ENCODE data around the gene RAD23B. TPM values are rescaled to one million over a fixed set of nuclear protein-coding genes. Genes with fewer than 3 reads are reported as not detected.

RAD23B gene
- total RNA-seq, 1 experiment from 2014 or later = 122 TPM

- DNase-seq (ENCODE audit: low read depth) = no peak
These were observed 51.2 kb downstream of the RAD23B start for GRCh38 chr9:107334103-107334776.

GRCh38 chr9:107335331-107335730 lies 52.3 kb downstream of the RAD23B start:
- no peak for DNase-seq (ENCODE audit: low read depth)

GRCh38 chr9:107336718-107337360 lies 53.8 kb downstream of the RAD23B start:
- DNase-seq (ENCODE audit: low read depth) = peak; percentile 84

GRCh38 chr9:107337676-107338590 lies 54.9 kb downstream of the RAD23B start:
- DNase-seq (ENCODE audit: low read depth) = peak; percentile 93

GRCh38 chr9:107338911-107339659 lies 56.0 kb downstream of the RAD23B start:
- DNase-seq (ENCODE audit: low read depth) = no peak

GRCh38 chr9:107340920-107341632 lies 58.0 kb downstream of the RAD23B start:
- peak; percentile 48 for DNase-seq (ENCODE audit: low read depth)

- no peak for DNase-seq (ENCODE audit: low read depth)
These were observed 59.5 kb downstream of the RAD23B start for GRCh38 chr9:107342476-107343161.

- DNase-seq (ENCODE audit: low read depth) = peak; percentile 48
These were observed 62.2 kb downstream of the RAD23B start for GRCh38 chr9:107345327-107345726.

- DNase-seq (ENCODE audit: low read depth) = no peak
These were observed 65.8 kb downstream of the RAD23B start for GRCh38 chr9:107348836-107349235.

GRCh38 chr9:107350443-107350842 lies 67.4 kb downstream of the RAD23B start:
- no peak for DNase-seq (ENCODE audit: low read depth)

- DNase-seq (ENCODE audit: low read depth) = no peak
These were observed 68.4 kb downstream of the RAD23B start for GRCh38 chr9:107351382-107352045.

- no peak for DNase-seq (ENCODE audit: low read depth)
These were observed 72.3 kb downstream of the RAD23B start for GRCh38 chr9:107355394-107355793.

GRCh38 chr9:107358986-107359385 lies 75.9 kb downstream of the RAD23B start:
- no peak for DNase-seq (ENCODE audit: low read depth)

- DNase-seq (ENCODE audit: low read depth) = no peak
These were observed 77.0 kb downstream of the RAD23B start for GRCh38 chr9:107360098-107360497.

- DNase-seq (ENCODE audit: low read depth) = no peak
These were observed 78.7 kb downstream of the RAD23B start for GRCh38 chr9:107361816-107362215.

GRCh38 chr9:107363516-107364152 lies 80.6 kb downstream of the RAD23B start:
- DNase-seq (ENCODE audit: low read depth) = no peak

- DNase-seq (ENCODE audit: low read depth) = no peak
These were observed 84.8 kb downstream of the RAD23B start for GRCh38 chr9:107367727-107368502.

- DNase-seq (ENCODE audit: low read depth) = no peak
These were observed 85.6 kb downstream of the RAD23B start for GRCh38 chr9:107368696-107369095.
